Activated CD8-positive, alpha-beta memory T cell treated with anti-CD3 and anti-CD28 coated beads for 4 hours (primary cell): Measurements from ENCODE around the gene TSC1.
"Not testable (repeated sequence)": the region's sequence is repeated elsewhere in the genome, so short reads cannot be mapped to it uniquely, and the experiment has no call there.

Experiments
- DNase-seq, 2 donors: peaks; one replicate each; pipeline ENCODE4 v3.0.0-alpha.2; 2020; ENCODE audit warnings: low read depth in 2 of 2

TSC1 gene

GRCh38 chr9:132944294-132945185 lies at the start of gene TSC1:
TSC1 (minus strand) TSS chr9:132944616; CDS start chr9:132928872, 15,744 bp downstream.
- peak; percentile 94 to 98 for DNase-seq

- DNase-seq, result no peak
These were observed 49.1 kb upstream of the TSC1 start for GRCh38 chr9:132993511-132993939.

GRCh38 chr9:132991351-132992300 lies 47.2 kb upstream of the TSC1 start:
- no peak for DNase-seq

GRCh38 chr9:132990781-132991180 lies 46.4 kb upstream of the TSC1 start:
- DNase-seq, result no peak

GRCh38 chr9:132989998-132990557 lies 45.7 kb upstream of the TSC1 start:
- DNase-seq, result not testable (repeated sequence)

GRCh38 chr9:132989414-132989996 lies 45.1 kb upstream of the TSC1 start:
- no peak for DNase-seq

- no peak for DNase-seq
These were observed 44.5 kb upstream of the TSC1 start for GRCh38 chr9:132989014-132989310.

GRCh38 chr9:132988244-132989013 lies 44.0 kb upstream of the TSC1 start:
- no peak for DNase-seq

GRCh38 chr9:132986640-132987620 lies 42.5 kb upstream of the TSC1 start:
- no peak for DNase-seq

- DNase-seq, result no peak
These were observed 41.7 kb upstream of the TSC1 start for GRCh38 chr9:132986114-132986513.

- no peak for DNase-seq
These were observed 41.1 kb upstream of the TSC1 start for GRCh38 chr9:132985489-132985888.

- no peak for DNase-seq
These were observed 40.6 kb upstream of the TSC1 start for GRCh38 chr9:132985071-132985350.

- no peak for DNase-seq
These were observed 40.0 kb upstream of the TSC1 start for GRCh38 chr9:132984202-132985070.

GRCh38 chr9:132983491-132984201 lies 39.2 kb upstream of the TSC1 start:
- DNase-seq, result no peak

GRCh38 chr9:132982458-132982857 lies 38.0 kb upstream of the TSC1 start:
- no peak for DNase-seq

- DNase-seq, result no peak
These were observed 35.7 kb upstream of the TSC1 start for GRCh38 chr9:132980157-132980556.

- no peak for DNase-seq
These were observed 34.2 kb upstream of the TSC1 start, which contains the start of gene GFI1B for GRCh38 chr9:132978451-132979131. GFI1B (plus strand) TSS chr9:132978694; CDS start chr9:132986679, 7,985 bp downstream.

GRCh38 chr9:132978112-132978450 lies 33.7 kb upstream of the TSC1 start:
- no peak for DNase-seq
